Measurements from ENCODE around the gene TDRD9.

TDRD9 gene

GRCh38 chr14:104062281-104062680 lies 134.0 kb downstream of the TDRD9 start:
- Histone ChIP-seq H3K27ac (no peak overlapping the region), H3K9me3 (ENCODE audit: low read depth, low read length) (no peaks in the 10 kb centered on the region), H3K36me3 (ENCODE audit: insufficient read depth, low read length) (no peaks in the 10 kb centered on the region), H3K9ac (ENCODE audit: insufficient read length) (no peak overlapping the region), H3K4me3 (no peak overlapping the region)
- DNase-seq (ENCODE audit: low read depth, low spot score) = no peak
- TF ChIP-seq EZH2 (IDR thresholded peaks at IDR 0.05) (no peak), FOXP2 (optimal IDR thresholded peaks at IDR 0.05; ENCODE audit: control extremely low read depth, extremely low read length, insufficient read depth) (no peak), POLR2AphosphoS5 (IDR thresholded peaks at IDR 0.05; ENCODE audit: borderline replicate concordance, low read depth, low read length) (no peak)

- no peak overlapping the region for H3K27ac ChIP-seq
- DNase-seq (ENCODE audit: low read depth, low spot score) = no peak
- no peaks in the 10 kb centered on the region for H3K36me3 ChIP-seq (ENCODE audit: insufficient read depth, low read length)
- H3K9me3 ChIP-seq (ENCODE audit: low read depth, low read length) = no peaks in the 10 kb centered on the region
- no peak overlapping the region for H3K9ac ChIP-seq (ENCODE audit: insufficient read length)
- TF ChIP-seq FOXP2 (optimal IDR thresholded peaks at IDR 0.05; ENCODE audit: control extremely low read depth, extremely low read length, insufficient read depth) = no peak
- no peak overlapping the region for H3K4me3 ChIP-seq
Observed at GRCh38 chr14:104064003-104064402, 135.7 kb downstream of the TDRD9 start.

- H3K36me3 ChIP-seq (ENCODE audit: insufficient read depth, low read length) = no peaks in the 10 kb centered on the region
- TF ChIP-seq FOXP2 (optimal IDR thresholded peaks at IDR 0.05; ENCODE audit: control extremely low read depth, extremely low read length, insufficient read depth) = no peak
- TF ChIP-seq POLR2AphosphoS5 (IDR thresholded peaks at IDR 0.05; ENCODE audit: borderline replicate concordance, low read depth, low read length) = no peak
- TF ChIP-seq EZH2 (IDR thresholded peaks at IDR 0.05) = no peak
- DNase-seq (ENCODE audit: low read depth, low spot score) = no peak
- H3K9ac ChIP-seq (ENCODE audit: insufficient read length) = no peak overlapping the region
- H3K4me3 ChIP-seq = no peak overlapping the region
- no peaks in the 10 kb centered on the region for H3K9me3 ChIP-seq (ENCODE audit: low read depth, low read length)
- no peak overlapping the region for H3K27ac ChIP-seq
Observed at GRCh38 chr14:104066279-104066678, 138.0 kb downstream of the TDRD9 start.

GRCh38 chr14:104066719-104067295 lies 138.6 kb downstream of the TDRD9 start:
- Histone ChIP-seq H3K36me3 (ENCODE audit: insufficient read depth, low read length) (no peaks in the 10 kb centered on the region), H3K9ac (ENCODE audit: insufficient read length) (no peak overlapping the region), H3K9me3 (ENCODE audit: low read depth, low read length) (no peaks in the 10 kb centered on the region), H3K4me3 (no peak overlapping the region), H3K27ac (no peak overlapping the region)
- DNase-seq (ENCODE audit: low read depth, low spot score) = no peak
- TF ChIP-seq POLR2AphosphoS5 (IDR thresholded peaks at IDR 0.05; ENCODE audit: borderline replicate concordance, low read depth, low read length) (no peak), EZH2 (IDR thresholded peaks at IDR 0.05) (no peak), FOXP2 (optimal IDR thresholded peaks at IDR 0.05; ENCODE audit: control extremely low read depth, extremely low read length, insufficient read depth) (no peak)

- H3K9me3 ChIP-seq (ENCODE audit: low read depth, low read length) = no peaks in the 10 kb centered on the region
- TF ChIP-seq POLR2AphosphoS5 (IDR thresholded peaks at IDR 0.05; ENCODE audit: borderline replicate concordance, low read depth, low read length) (no peak), FOXP2 (optimal IDR thresholded peaks at IDR 0.05; ENCODE audit: control extremely low read depth, extremely low read length, insufficient read depth) (no peak), EZH2 (IDR thresholded peaks at IDR 0.05) (no peak)
- no peak for DNase-seq (ENCODE audit: low read depth, low spot score)
- no peak overlapping the region for H3K27ac ChIP-seq
- H3K4me3 ChIP-seq = no peak overlapping the region
- H3K36me3 ChIP-seq (ENCODE audit: insufficient read depth, low read length) = no peaks in the 10 kb centered on the region
- H3K9ac ChIP-seq (ENCODE audit: insufficient read length) = no peak overlapping the region
Observed at GRCh38 chr14:104069541-104069940, 141.3 kb downstream of the TDRD9 start.

- H3K9ac ChIP-seq (ENCODE audit: insufficient read length) = no peak overlapping the region
- no peak overlapping the region for H3K27ac ChIP-seq
- H3K36me3 ChIP-seq (ENCODE audit: insufficient read depth, low read length) = no peaks in the 10 kb centered on the region
- H3K4me3 ChIP-seq = no peak overlapping the region
- DNase-seq (ENCODE audit: low read depth, low spot score) = no peak
- TF ChIP-seq EZH2 (IDR thresholded peaks at IDR 0.05) = no peak
- TF ChIP-seq FOXP2 (optimal IDR thresholded peaks at IDR 0.05; ENCODE audit: control extremely low read depth, extremely low read length, insufficient read depth) = no peak
- TF ChIP-seq POLR2AphosphoS5 (IDR thresholded peaks at IDR 0.05; ENCODE audit: borderline replicate concordance, low read depth, low read length) = no peak
- H3K9me3 ChIP-seq (ENCODE audit: low read depth, low read length) = no peaks in the 10 kb centered on the region
Observed at GRCh38 chr14:104072586-104072985, 144.3 kb downstream of the TDRD9 start.

GRCh38 chr14:104073764-104074163 lies 145.5 kb downstream of the TDRD9 start:
- no peak for DNase-seq (ENCODE audit: low read depth, low spot score)
- Histone ChIP-seq H3K27ac (no peak overlapping the region), H3K4me3 (no peak overlapping the region), H3K36me3 (ENCODE audit: insufficient read depth, low read length) (no peaks in the 10 kb centered on the region), H3K9me3 (ENCODE audit: low read depth, low read length) (no peaks in the 10 kb centered on the region), H3K9ac (ENCODE audit: insufficient read length) (no peak overlapping the region)
- TF ChIP-seq EZH2 (IDR thresholded peaks at IDR 0.05) (no peak), POLR2AphosphoS5 (IDR thresholded peaks at IDR 0.05; ENCODE audit: borderline replicate concordance, low read depth, low read length) (no peak), FOXP2 (optimal IDR thresholded peaks at IDR 0.05; ENCODE audit: control extremely low read depth, extremely low read length, insufficient read depth) (no peak)

- no peak overlapping the region for H3K4me3 ChIP-seq
- DNase-seq (ENCODE audit: low read depth, low spot score) = peak; percentile 45
- no peaks in the 10 kb centered on the region for H3K36me3 ChIP-seq (ENCODE audit: insufficient read depth, low read length)
- TF ChIP-seq FOXP2 (optimal IDR thresholded peaks at IDR 0.05; ENCODE audit: control extremely low read depth, extremely low read length, insufficient read depth) (no peak), POLR2AphosphoS5 (IDR thresholded peaks at IDR 0.05; ENCODE audit: borderline replicate concordance, low read depth, low read length) (no peak), EZH2 (IDR thresholded peaks at IDR 0.05) (no peak)
- no peaks in the 10 kb centered on the region for H3K9me3 ChIP-seq (ENCODE audit: low read depth, low read length)
- no peak overlapping the region for H3K9ac ChIP-seq (ENCODE audit: insufficient read length)
- no peak overlapping the region for H3K27ac ChIP-seq
Observed at GRCh38 chr14:104075530-104076151, 147.4 kb downstream of the TDRD9 start.

- DNase-seq (ENCODE audit: low read depth, low spot score) = no peak
- no peak for TF ChIP-seq FOXP2 (optimal IDR thresholded peaks at IDR 0.05; ENCODE audit: control extremely low read depth, extremely low read length, insufficient read depth)
- no peak for TF ChIP-seq POLR2AphosphoS5 (IDR thresholded peaks at IDR 0.05; ENCODE audit: borderline replicate concordance, low read depth, low read length)
- TF ChIP-seq EZH2 (IDR thresholded peaks at IDR 0.05) = no peak
- Histone ChIP-seq H3K4me3 (no peak overlapping the region), H3K36me3 (ENCODE audit: insufficient read depth, low read length) (no peaks in the 10 kb centered on the region), H3K9ac (ENCODE audit: insufficient read length) (no peak overlapping the region), H3K9me3 (ENCODE audit: low read depth, low read length) (no peaks in the 10 kb centered on the region), H3K27ac (no peak overlapping the region)
Observed at GRCh38 chr14:104076743-104077142, 148.5 kb downstream of the TDRD9 start.
